BE2C (cell line): ENCODE results near the gene C1orf115.
"Not testable (repeated sequence)": the region's sequence is repeated elsewhere in the genome, so short reads cannot be mapped to it uniquely, and the experiment has no call there.

Experiments
- DNase-seq: peaks from one replicate; pipeline ENCODE4 v3.0.0-alpha.2; 2020
- H3K27me3 ChIP-seq: fragments of 250-450 bp; sonication (Bioruptor Pico); 2 replicates; pipeline ENCODE4 v1.5.1; 2020; ENCODE audit warnings: mild to moderate bottlenecking
- H3K36me3 ChIP-seq: fragments of 250-450 bp; sonication (Bioruptor Pico); 2 replicates; pipeline ENCODE4 v1.5.1; 2020; ENCODE audit warnings: mild to moderate bottlenecking
- H3K4me1 ChIP-seq: fragments of 250-450 bp; sonication (Bioruptor Pico); 2 replicates; pipeline ENCODE4 v1.5.1; 2020
- H3K4me3 ChIP-seq: 2 replicates; pipeline ENCODE4 v1.5.1; 2011; ENCODE audit warnings: low read depth, low read length
- H3K9me3 ChIP-seq: fragments of 250-450 bp; sonication (Bioruptor Pico); 2 replicates; pipeline ENCODE4 v1.5.1; 2020
- CTCF ChIP-seq: IDR thresholded peaks from 2 replicates; pipeline ENCODE4 v1.5.1; 2012; ENCODE audit warnings: mild to moderate bottlenecking, low read depth, low read length

Gene C1orf115

GRCh38 chr1:220734571-220735326, 44.6 kb downstream of the C1orf115 start:
- Histone ChIP-seq H3K4me3 (no peak overlapping the region), H3K36me3 (no peaks in the 10 kb centered on the region), H3K27me3 (peaks cover 3% of the 10 kb centered on the region; the same call in 1 of the 2 replicates), H3K4me1 (no peaks in the 10 kb centered on the region), H3K9me3 (no peaks in the 10 kb centered on the region)
- TF ChIP-seq CTCF, result no peak
- no peak for DNase-seq

GRCh38 chr1:220736283-220736682, 46.1 kb downstream of the C1orf115 start:
- not testable (repeated sequence) for H3K4me3 ChIP-seq, H3K36me3 ChIP-seq, H3K4me1 ChIP-seq, DNase-seq, H3K9me3 ChIP-seq, H3K27me3 ChIP-seq

GRCh38 chr1:220741349-220741748, 51.2 kb downstream of the C1orf115 start:
- Histone ChIP-seq H3K36me3 (no peaks in the 10 kb centered on the region), H3K4me1 (no peaks in the 10 kb centered on the region), H3K4me3 (no peak overlapping the region), H3K27me3 (peaks cover 3% of the 10 kb centered on the region; the same call in 1 of the 2 replicates), H3K9me3 (no peaks in the 10 kb centered on the region)
- DNase-seq, result no peak
- no peak for TF ChIP-seq CTCF

- TF ChIP-seq CTCF, result no peak
- no peaks in the 10 kb centered on the region; the same call in 1 of the 2 replicates for H3K9me3 ChIP-seq
- no peak overlapping the region for H3K4me3 ChIP-seq
- H3K27me3 ChIP-seq, result peaks cover 3% of the 10 kb centered on the region; the same call in 1 of the 2 replicates
- no peak for DNase-seq
- H3K36me3 ChIP-seq, result no peaks in the 10 kb centered on the region
- no peaks in the 10 kb centered on the region for H3K4me1 ChIP-seq
Observed at GRCh38 chr1:220741825-220742224, 51.7 kb downstream of the C1orf115 start.

- peaks cover 6% of the 10 kb centered on the region for H3K27me3 ChIP-seq
- H3K9me3 ChIP-seq, result no peaks in the 10 kb centered on the region; the same call in 1 of the 2 replicates
- no peak overlapping the region for H3K4me3 ChIP-seq
- no peak for TF ChIP-seq CTCF
- H3K4me1 ChIP-seq, result no peaks in the 10 kb centered on the region
- DNase-seq, result no peak
- H3K36me3 ChIP-seq, result no peaks in the 10 kb centered on the region
Observed at GRCh38 chr1:220742520-220742919, 52.4 kb downstream of the C1orf115 start.

GRCh38 chr1:220746851-220747250, 56.7 kb downstream of the C1orf115 start:
- Histone ChIP-seq H3K9me3 (no peaks in the 10 kb centered on the region; the same call in 1 of the 2 replicates), H3K4me1 (no peaks in the 10 kb centered on the region), H3K27me3 (peaks cover 13% of the 10 kb centered on the region; the same call in 1 of the 2 replicates), H3K36me3 (no peaks in the 10 kb centered on the region), H3K4me3 (no peak overlapping the region)
- DNase-seq, result no peak
- no peak for TF ChIP-seq CTCF
